HEK293 (cell line): ENCODE measurements around the gene PGC.

Experiments
- ATF2 ChIP-seq: fragments of 450-650 bp; formaldehyde crosslinking; IDR thresholded peaks from 2 replicates; pipeline ENCODE4 v1.5.1; 2016; ENCODE audit warnings: missing biosample characterization, missing genetic modification characterization, low read depth
- CTCF ChIP-seq: fragments of 450-650 bp; formaldehyde crosslinking; IDR thresholded peaks from 2 replicates; pipeline ENCODE4 v1.5.1; 2016; ENCODE audit warnings: missing biosample characterization, missing genetic modification characterization
- HIC1 ChIP-seq: fragments of 450-650 bp; formaldehyde crosslinking; IDR thresholded peaks from 2 replicates; pipeline ENCODE4 v1.5.1; 2016; ENCODE audit warnings: missing biosample characterization, missing genetic modification characterization
- KLF9 ChIP-seq: fragments of 450-650 bp; formaldehyde crosslinking; IDR thresholded peaks from 2 replicates; pipeline ENCODE4 v1.5.1; 2016; ENCODE audit warnings: missing biosample characterization, missing genetic modification characterization, low read depth
- REPIN1 ChIP-seq: fragments of 450-650 bp; formaldehyde crosslinking; IDR thresholded peaks from 2 replicates; pipeline ENCODE4 v1.5.1; 2017; ENCODE audit warnings: missing biosample characterization, missing genetic modification characterization, low read depth
- TSHZ1 ChIP-seq: fragments of 450-650 bp; formaldehyde crosslinking; IDR thresholded peaks from 2 replicates; pipeline ENCODE4 v1.5.1; 2016; ENCODE audit warnings: missing biosample characterization, missing genetic modification characterization, borderline replicate concordance
- YY1 ChIP-seq: fragments of 450-650 bp; formaldehyde crosslinking; IDR thresholded peaks from 2 replicates; pipeline ENCODE4 v1.5.1; 2018; ENCODE audit warnings: missing biosample characterization, missing genetic modification characterization
- ZBTB7A ChIP-seq: fragments of 450-650 bp; formaldehyde crosslinking; IDR thresholded peaks from 2 replicates; pipeline ENCODE4 v1.5.1; 2016; ENCODE audit warnings: low read depth, missing biosample characterization, missing genetic modification characterization
- ZBTB8A ChIP-seq: fragments of 450-650 bp; formaldehyde crosslinking; IDR thresholded peaks from 2 replicates; pipeline ENCODE4 v1.5.1; 2016; ENCODE audit warnings: missing biosample characterization, missing genetic modification characterization
- ZNF121 ChIP-seq: fragments of 450-650 bp; formaldehyde crosslinking; IDR thresholded peaks from 2 replicates; pipeline ENCODE4 v1.5.1; 2016; ENCODE audit warnings: missing biosample characterization, missing genetic modification characterization
- ZNF292 ChIP-seq: fragments of 450-650 bp; formaldehyde crosslinking; IDR thresholded peaks from 2 replicates; pipeline ENCODE4 v1.5.1; 2016; ENCODE audit warnings: low read depth, missing biosample characterization, missing genetic modification characterization, borderline replicate concordance
- ZNF623 ChIP-seq: fragments of 450-650 bp; formaldehyde crosslinking; IDR thresholded peaks from 2 replicates; pipeline ENCODE4 v1.5.1; 2016; ENCODE audit warnings: missing biosample characterization, missing genetic modification characterization
- ZNF654 ChIP-seq: fragments of 450-650 bp; formaldehyde crosslinking; IDR thresholded peaks from 2 replicates; pipeline ENCODE4 v1.5.1; 2016; ENCODE audit warnings: low read depth, missing biosample characterization, missing genetic modification characterization

- TF ChIP-seq ZNF292 (tag by site-specific recombination) (no peak), CTCF (tag by site-specific recombination) (no peak), TSHZ1 (no peak), ZBTB7A (tag by site-specific recombination) (no peak), ZBTB8A (tag by site-specific recombination) (no peak), KLF9 (no peak), ATF2 (no peak), ZNF654 (tag by site-specific recombination) (no peak), ZNF623 (tag by site-specific recombination) (no peak), REPIN1 (no peak), HIC1 (tag by site-specific recombination) (no peak), ZNF121 (tag by site-specific recombination) (no peak), YY1 (tag by site-specific recombination) (no peak)
Measured at GRCh38 chr6:41739041-41739440, 8.2 kb downstream of the PGC start.
